Measurements from ENCODE around the gene CHCHD5.

- TF ChIP-seq CTCF (IDR thresholded peaks at IDR 0.05) (no peak), EP300 (IDR thresholded peaks at IDR 0.05) (no peak), POLR2AphosphoS5 (IDR thresholded peaks at IDR 0.05) (no peak), POLR2A (IDR thresholded peaks at IDR 0.05) (no peak)
Observed at GRCh38 chr2:112584891-112585250, 462 bp downstream of the CHCHD5 start.
